Left ventricle myocardium inferior (tissue), 1 donor: ENCODE results near the gene PEDS1. TPM values are rescaled to one million over a fixed set of nuclear protein-coding genes. Genes with fewer than 3 reads are reported as not detected.

ENCODE experiments used
- DNase-seq: peaks from one replicate; pipeline ENCODE4 v3.0.0-alpha.2; 2020
- H3K27ac ChIP-seq: fragments of 200-600 bp; replicated peaks from 2 replicates; pipeline ENCODE4 v1.8.0; 2021
- H3K27me3 ChIP-seq: fragments of 200-600 bp; 2 replicates; pipeline ENCODE4 v1.8.0; 2021; ENCODE audit warnings: low read depth
- H3K36me3 ChIP-seq: fragments of 200-600 bp; 2 replicates; pipeline ENCODE4 v1.8.0; 2021
- H3K4me1 ChIP-seq: fragments of 200-600 bp; 2 replicates; pipeline ENCODE4 v1.8.0; 2021
- H3K4me3 ChIP-seq: fragments of 200-600 bp; 2 replicates; pipeline ENCODE4 v1.8.0; 2021; ENCODE audit warnings: mild to moderate bottlenecking, moderate library complexity
- H3K9me3 ChIP-seq: fragments of 200-600 bp; replicated peaks from 2 replicates; pipeline ENCODE4 v1.8.0; 2021
- intact Hi-C: fragments of 100-400 bp; cut with micrococcal nuclease; formaldehyde crosslinking; loops from one replicate; pipeline ENCODE4 v1.11.0; 2022
- total RNA-seq: library from RNA; stranded (reverse); fragmentation: NEBNext Ultra II Directional; extraction: Animal tissue kit (Norgen Biotek cat#: 25700); gene quantifications from one replicate; pipeline ENCODE4 v1.2.1, GENCODE V29; 2021
- TF ChIP-seq, protein P1 (sequence below): fragments of 200-600 bp; IDR thresholded peaks from 2 replicates; pipeline ENCODE4 v1.8.0; 2021; ENCODE audit warnings: antibody characterized with exemption, mild to moderate bottlenecking, borderline replicate concordance
- donor health status: DM: no; HTN: yes; CAD: no; lungs with severe emphysema.

Gene PEDS1
- total RNA-seq, 1 donor from 2014 or later, result 17.3 TPM

- H3K27me3 ChIP-seq, result no peaks in the 10 kb centered on the region
- H3K36me3 ChIP-seq, result peaks cover 12% of the 10 kb centered on the region
- intact Hi-C loops, result no loop called here
- H3K9me3 ChIP-seq, result peaks cover 11% of the 10 kb centered on the region
- DNase-seq, result no peak
- peak overlapping the region; percentile 99 for H3K27ac ChIP-seq
- peaks cover 51% of the 10 kb centered on the region for H3K4me1 ChIP-seq
- TF ChIP-seq, protein P1, sequence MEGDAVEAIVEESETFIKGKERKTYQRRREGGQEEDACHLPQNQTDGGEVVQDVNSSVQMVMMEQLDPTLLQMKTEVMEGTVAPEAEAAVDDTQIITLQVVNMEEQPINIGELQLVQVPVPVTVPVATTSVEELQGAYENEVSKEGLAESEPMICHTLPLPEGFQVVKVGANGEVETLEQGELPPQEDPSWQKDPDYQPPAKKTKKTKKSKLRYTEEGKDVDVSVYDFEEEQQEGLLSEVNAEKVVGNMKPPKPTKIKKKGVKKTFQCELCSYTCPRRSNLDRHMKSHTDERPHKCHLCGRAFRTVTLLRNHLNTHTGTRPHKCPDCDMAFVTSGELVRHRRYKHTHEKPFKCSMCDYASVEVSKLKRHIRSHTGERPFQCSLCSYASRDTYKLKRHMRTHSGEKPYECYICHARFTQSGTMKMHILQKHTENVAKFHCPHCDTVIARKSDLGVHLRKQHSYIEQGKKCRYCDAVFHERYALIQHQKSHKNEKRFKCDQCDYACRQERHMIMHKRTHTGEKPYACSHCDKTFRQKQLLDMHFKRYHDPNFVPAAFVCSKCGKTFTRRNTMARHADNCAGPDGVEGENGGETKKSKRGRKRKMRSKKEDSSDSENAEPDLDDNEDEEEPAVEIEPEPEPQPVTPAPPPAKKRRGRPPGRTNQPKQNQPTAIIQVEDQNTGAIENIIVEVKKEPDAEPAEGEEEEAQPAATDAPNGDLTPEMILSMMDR, result no peak
- H3K4me3 ChIP-seq, result no peak overlapping the region
These were observed 42.1 kb upstream of the PEDS1 start for GRCh38 chr20:50195524-50196120.

- DNase-seq, result no peak
- Histone ChIP-seq H3K4me3 (peak overlapping the region; percentile 94), H3K27me3 (no peaks in the 10 kb centered on the region), H3K27ac (peak overlapping the region; percentile 99), H3K9me3 (peaks cover 11% of the 10 kb centered on the region), H3K4me1 (peaks cover 52% of the 10 kb centered on the region), H3K36me3 (peaks cover 12% of the 10 kb centered on the region)
- TF ChIP-seq, protein P1, result no peak
- intact Hi-C loops, result no loop called here
These were observed 41.5 kb upstream of the PEDS1 start for GRCh38 chr20:50194831-50195523.

DNA sequence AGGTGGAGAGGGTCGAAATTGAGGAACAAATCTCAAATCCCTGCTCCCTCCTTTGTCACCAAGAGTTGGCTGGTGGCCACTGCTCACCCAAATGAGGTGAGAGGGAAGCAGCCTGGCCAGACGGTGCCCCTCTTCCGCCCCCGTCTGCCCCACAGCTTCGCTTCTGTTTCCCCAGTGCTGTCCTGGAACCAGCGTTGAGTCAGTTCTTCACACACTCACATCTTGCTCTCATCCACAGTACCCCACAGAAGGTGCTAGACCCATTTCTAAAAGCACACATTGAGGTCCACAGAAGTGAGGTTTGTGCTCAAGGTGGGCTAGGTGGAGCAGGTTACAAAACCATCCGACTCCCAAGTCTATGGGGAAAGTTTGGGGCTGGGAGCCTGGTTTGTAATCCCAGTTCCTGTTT is 40.9 kb upstream of the PEDS1 start:
- no peak for DNase-seq
- intact Hi-C loops, result no loop called here
- Histone ChIP-seq H3K36me3 (peaks cover 9% of the 10 kb centered on the region), H3K27me3 (no peaks in the 10 kb centered on the region), H3K27ac (peak overlapping the region; percentile 99), H3K4me3 (peak overlapping the region; percentile 94), H3K9me3 (peaks cover 6% of the 10 kb centered on the region), H3K4me1 (peaks cover 56% of the 10 kb centered on the region)
- TF ChIP-seq, protein P1, result no peak

DNA sequence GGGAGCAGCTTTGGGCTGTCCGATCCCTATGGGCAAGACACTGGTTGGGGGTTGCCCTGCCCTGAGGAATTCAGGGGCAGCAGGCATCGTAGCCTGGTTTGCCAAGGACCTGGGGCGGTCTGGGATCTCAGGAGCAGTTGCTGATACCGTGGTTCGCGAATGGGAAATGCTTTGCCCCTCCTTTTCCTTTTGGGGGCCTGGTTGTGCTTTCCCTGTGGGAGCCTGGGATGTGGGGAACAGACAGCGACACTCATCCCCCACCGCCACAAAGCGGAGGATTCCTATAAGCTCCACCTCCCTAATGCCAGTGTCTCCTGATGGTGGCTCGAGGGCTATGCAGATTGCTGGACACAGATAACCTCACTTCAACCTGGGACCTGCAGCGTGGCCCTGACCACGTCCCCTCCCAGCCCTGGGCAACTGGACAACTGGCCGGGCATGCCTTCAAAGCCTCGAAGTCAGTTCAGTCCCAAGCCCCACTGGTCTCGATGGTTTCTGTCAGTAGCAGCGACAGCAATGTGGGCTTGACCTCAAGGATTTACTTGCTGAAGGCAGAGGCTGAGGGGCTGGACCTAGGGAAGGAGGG is 40.4 kb upstream of the PEDS1 start:
- TF ChIP-seq, protein P1, result no peak
- Histone ChIP-seq H3K4me1 (peaks cover 56% of the 10 kb centered on the region), H3K9me3 (peaks cover under 1% of the 10 kb centered on the region), H3K27ac (peak overlapping the region; percentile 99), H3K27me3 (no peaks in the 10 kb centered on the region), H3K4me3 (peak overlapping the region; percentile 94), H3K36me3 (peaks cover 8% of the 10 kb centered on the region)
- no peak for DNase-seq
- intact Hi-C loops, result no loop called here

DNA sequence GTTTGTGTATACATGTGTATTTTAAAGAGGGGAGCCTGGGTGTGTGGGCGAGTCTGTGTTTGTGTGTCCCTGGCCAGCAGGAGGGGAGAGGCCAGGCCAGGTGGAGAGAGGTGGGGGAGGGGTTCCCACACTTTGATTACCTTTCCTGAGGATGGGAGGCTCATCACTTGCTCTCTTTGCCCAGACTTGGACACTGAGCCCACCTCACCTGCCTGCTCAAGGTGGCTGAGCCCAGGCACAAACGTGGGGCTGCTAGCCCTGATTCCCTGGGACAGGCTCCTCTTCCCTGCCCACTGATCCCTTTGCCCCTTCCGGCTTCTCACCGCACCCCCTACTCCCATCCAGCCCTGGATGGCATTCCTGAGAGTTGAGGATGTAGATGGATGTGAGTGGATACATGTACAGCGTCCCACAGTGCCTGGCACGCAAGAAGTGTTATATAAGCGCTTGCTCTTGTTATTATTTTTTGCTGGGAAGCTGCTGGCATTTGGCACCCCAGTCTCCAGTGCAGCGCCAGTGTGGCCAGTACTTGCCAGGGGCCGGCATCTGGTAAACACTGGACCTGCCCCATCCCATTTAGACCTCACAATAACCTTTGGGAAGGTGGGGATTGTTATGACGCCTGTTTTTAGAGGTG is 39.8 kb upstream of the PEDS1 start:
- H3K9me3 ChIP-seq, result no peaks in the 10 kb centered on the region
- peak overlapping the region; percentile 99 for H3K27ac ChIP-seq
- TF ChIP-seq, protein P1, result no peak
- intact Hi-C loops, result no loop called here
- H3K4me1 ChIP-seq, result peaks cover 56% of the 10 kb centered on the region
- peak overlapping the region; percentile 94 for H3K4me3 ChIP-seq
- H3K27me3 ChIP-seq, result no peaks in the 10 kb centered on the region
- no peak for DNase-seq
- H3K36me3 ChIP-seq, result peaks cover 8% of the 10 kb centered on the region
